ENCODE measurements around the gene BRAP.
"Not testable (repeated sequence)": the region's sequence is repeated elsewhere in the genome, so short reads cannot be mapped to it uniquely, and the experiment has no call there.

Gene BRAP

GRCh38 chr12:111685811-111686573 lies at the start of gene BRAP, which contains the start of gene ACAD10:
Gene BRAP (minus strand): TSS chr12:111685956. CDS start chr12:111685792, 164 bp downstream.
Gene ACAD10 (plus strand): TSS chr12:111686053. CDS start chr12:111692710, 6,657 bp downstream.
- DNase-seq = peak; percentile 88 to 95

- DNase-seq = no peak
Observed at GRCh38 chr12:111733340-111733915, 47.7 kb upstream of the BRAP start.

GRCh38 chr12:111732786-111733185 lies 47.0 kb upstream of the BRAP start:
- no peak for DNase-seq

GRCh38 chr12:111730420-111730819 lies 44.7 kb upstream of the BRAP start:
- DNase-seq = no peak

GRCh38 chr12:111728795-111729194 lies 43.0 kb upstream of the BRAP start:
- no peak for DNase-seq

GRCh38 chr12:111723646-111724360 lies 38.0 kb upstream of the BRAP start:
- not testable (repeated sequence) for DNase-seq

- DNase-seq = no peak
Observed at GRCh38 chr12:111720457-111720856, 34.7 kb upstream of the BRAP start.

- DNase-seq = not testable (repeated sequence)
Observed at GRCh38 chr12:111719316-111719715, 33.6 kb upstream of the BRAP start.

GRCh38 chr12:111715279-111715678 lies 29.5 kb upstream of the BRAP start:
- DNase-seq = peak; percentile 90 to 97

GRCh38 chr12:111706145-111706544 lies 20.4 kb upstream of the BRAP start:
- DNase-seq = no peak

- no peak for DNase-seq
Observed at GRCh38 chr12:111705672-111706071, 19.9 kb upstream of the BRAP start.

GRCh38 chr12:111699962-111700361 lies 14.2 kb upstream of the BRAP start:
- DNase-seq = no peak

- no peak for DNase-seq
Observed at GRCh38 chr12:111693818-111694217, 8.1 kb upstream of the BRAP start.

GRCh38 chr12:111692575-111693210 lies 6.9 kb upstream of the BRAP start:
- DNase-seq = peak in 1 of 2 experiments; percentile 5

- no peak for DNase-seq
Observed at GRCh38 chr12:111691262-111691661, 5.5 kb upstream of the BRAP start.

GRCh38 chr12:111687952-111688351 lies 2.2 kb upstream of the BRAP start:
- no peak for DNase-seq

- DNase-seq = peak in 1 of 2 experiments; percentile 37
Observed at GRCh38 chr12:111687255-111687654, 1.5 kb upstream of the BRAP start.

- DNase-seq = no peak
Observed at GRCh38 chr12:111686574-111687105, 884 bp upstream of the BRAP start.

GRCh38 chr12:111685322-111685810 lies 390 bp downstream of the BRAP start:
- no peak for DNase-seq

- not testable (repeated sequence) for DNase-seq
Observed at GRCh38 chr12:111684485-111685198, 1.1 kb downstream of the BRAP start.

GRCh38 chr12:111677186-111677585 lies 8.6 kb downstream of the BRAP start:
- DNase-seq = no peak

GRCh38 chr12:111673503-111673902 lies 12.3 kb downstream of the BRAP start:
- no peak for DNase-seq

Data from NCI-H2081 (cell line).